Lower leg skin (tissue), 3 donors: ENCODE data around the gene PRSS22.

Source experiments
- CTCF ChIP-seq, 3 donors: fragments of 450-650 bp; IDR thresholded peaks; one replicate each; pipeline ENCODE4 v1.5.1; 2016; ENCODE audit warnings: antibody characterized with exemption in 3 of 3, mild to moderate bottlenecking in 3 of 3, moderate library complexity in 2 of 3
- POLR2A ChIP-seq, 2 donors: fragments of 450-650 bp; IDR thresholded peaks; one replicate each; pipeline ENCODE4 v1.6.1; 2016 to 2017; ENCODE audit warnings: antibody characterized with exemption in 2 of 2, mild to moderate bottlenecking in 1 of 2, moderate library complexity in 1 of 2

GRCh38 chr16:2834968-2835367 is 23.0 kb downstream of the PRSS22 start:
- TF ChIP-seq CTCF (IDR thresholded peaks at IDR 0.05) (no peak), POLR2A (IDR thresholded peaks at IDR 0.05) (no peak)
